Left renal cortex interstitium (tissue), 4 donors: Measurements from ENCODE around the gene ABCB9. TPM values are rescaled to one million over a fixed set of nuclear protein-coding genes. Genes with fewer than 3 reads are reported as not detected.
"Not testable (repeated sequence)": the region's sequence is repeated elsewhere in the genome, so short reads cannot be mapped to it uniquely, and the experiment has no call there.

Source experiments
- DNase-seq, 4 donors: peaks; one replicate each; pipeline ENCODE4 v3.0.0-alpha.2; 2013; ENCODE audit warnings: low read depth in 4 of 4, low spot score in 2 of 4, missing footprints in 1 of 4
- polyA plus RNA-seq, 4 donors: library from polyadenylated mRNA; unstranded; fragments of 120-200 nt; gene quantifications; one replicate each; pipeline ENCODE4 v1.2.1, GENCODE V29; 2013; ENCODE audit not compliant: insufficient read length in 4 of 4

ABCB9 gene
- polyA plus RNA-seq, 4 donors, result 4.8 to 9.4 (median 7.5) TPM

- no peak for DNase-seq
Observed at GRCh38 chr12:122944605-122945592, 21.4 kb downstream of the ABCB9 start.

GRCh38 chr12:122943196-122943595 lies 23.1 kb downstream of the ABCB9 start:
- no peak for DNase-seq

GRCh38 chr12:122942637-122943036 lies 23.6 kb downstream of the ABCB9 start:
- no peak for DNase-seq

- DNase-seq, result not testable (repeated sequence)
Observed at GRCh38 chr12:122941351-122941750, 24.9 kb downstream of the ABCB9 start.

- no peak for DNase-seq
Observed at GRCh38 chr12:122939125-122939524, 27.1 kb downstream of the ABCB9 start.

GRCh38 chr12:122937622-122938091 lies 28.6 kb downstream of the ABCB9 start:
- DNase-seq, result no peak

- DNase-seq, result no peak
Observed at GRCh38 chr12:122935318-122935717, 30.9 kb downstream of the ABCB9 start.

GRCh38 chr12:122934722-122935121 lies 31.5 kb downstream of the ABCB9 start:
- DNase-seq, result no peak

- no peak for DNase-seq
Observed at GRCh38 chr12:122932207-122932606, 34.1 kb downstream of the ABCB9 start.

- DNase-seq, result no peak
Observed at GRCh38 chr12:122929812-122930211, 36.5 kb downstream of the ABCB9 start.

GRCh38 chr12:122929148-122929538 lies 37.1 kb downstream of the ABCB9 start:
- no peak for DNase-seq

- DNase-seq, result no peak
Observed at GRCh38 chr12:122928404-122929147, 37.7 kb downstream of the ABCB9 start.

- no peak for DNase-seq
Observed at GRCh38 chr12:122927756-122928403, 38.4 kb downstream of the ABCB9 start.

- no peak for DNase-seq
Observed at GRCh38 chr12:122921917-122922316, 44.3 kb downstream of the ABCB9 start.

GRCh38 chr12:122920687-122921086 lies 45.6 kb downstream of the ABCB9 start:
- no peak for DNase-seq

GRCh38 chr12:122918827-122919226 lies 47.4 kb downstream of the ABCB9 start:
- no peak for DNase-seq

GRCh38 chr12:122917507-122918121 lies 48.6 kb downstream of the ABCB9 start:
- no peak for DNase-seq

GRCh38 chr12:122909442-122910288 lies 56.6 kb downstream of the ABCB9 start:
- no peak for DNase-seq

GRCh38 chr12:122908915-122909314 lies 57.3 kb downstream of the ABCB9 start:
- DNase-seq, result no peak

GRCh38 chr12:122905258-122905657 lies 61.0 kb downstream of the ABCB9 start:
- not testable (repeated sequence) for DNase-seq
